ENCODE measurements around the gene PHACTR1. TPM values are rescaled to one million over a fixed set of nuclear protein-coding genes. Genes with fewer than 3 reads are reported as not detected.

Gene PHACTR1
- polyA plus RNA-seq, 3 donors = 6.1 to 26.9 (median 7.6) TPM

- no peaks in the 10 kb centered on the region for H4K20me1 ChIP-seq (ENCODE audit: insufficient read depth, low read length)
- no peaks in the 10 kb centered on the region for H3K9me3 ChIP-seq (replicated peaks in 1 of 2; ENCODE audit: control insufficient read depth in 1 of 2, insufficient read depth in 1 of 2, low read length in 2 of 2)
- intact Hi-C loops (cut with micrococcal nuclease) = loop anchor here in 1 of 2 donors (10.0 kb wide), 1 partner anchor 143 kb away; no protein-coding TSS in a partner anchor
- H3K9me3 Mint-ChIP-seq = no peaks in the 10 kb centered on the region
- no peak overlapping the region for H3K27ac ChIP-seq (ENCODE audit: low read depth in 1 of 2, low read length in 2 of 2)
- H3K4me1 ChIP-seq (ENCODE audit: control insufficient read depth in 1 of 2, insufficient read depth in 2 of 2, low read length in 2 of 2) = no peaks in the 10 kb centered on the region
- H3K27me3 Mint-ChIP-seq (ENCODE audit: low read depth in 3 of 3) = peaks cover 0 to 2% (median 0%) of the 10 kb centered on the region in 3 donors
- no peaks in the 10 kb centered on the region for H3K36me3 Mint-ChIP-seq
- peaks cover 7% of the 10 kb centered on the region for H3K4me1 Mint-ChIP-seq
- H3K79me2 ChIP-seq (ENCODE audit: insufficient read depth, low read length) = no peaks in the 10 kb centered on the region
- no peaks in the 10 kb centered on the region for H3K27me3 ChIP-seq (ENCODE audit: control insufficient read depth in 2 of 2, insufficient read depth in 2 of 2, low read length in 2 of 2)
- TF ChIP-seq, protein P1, sequence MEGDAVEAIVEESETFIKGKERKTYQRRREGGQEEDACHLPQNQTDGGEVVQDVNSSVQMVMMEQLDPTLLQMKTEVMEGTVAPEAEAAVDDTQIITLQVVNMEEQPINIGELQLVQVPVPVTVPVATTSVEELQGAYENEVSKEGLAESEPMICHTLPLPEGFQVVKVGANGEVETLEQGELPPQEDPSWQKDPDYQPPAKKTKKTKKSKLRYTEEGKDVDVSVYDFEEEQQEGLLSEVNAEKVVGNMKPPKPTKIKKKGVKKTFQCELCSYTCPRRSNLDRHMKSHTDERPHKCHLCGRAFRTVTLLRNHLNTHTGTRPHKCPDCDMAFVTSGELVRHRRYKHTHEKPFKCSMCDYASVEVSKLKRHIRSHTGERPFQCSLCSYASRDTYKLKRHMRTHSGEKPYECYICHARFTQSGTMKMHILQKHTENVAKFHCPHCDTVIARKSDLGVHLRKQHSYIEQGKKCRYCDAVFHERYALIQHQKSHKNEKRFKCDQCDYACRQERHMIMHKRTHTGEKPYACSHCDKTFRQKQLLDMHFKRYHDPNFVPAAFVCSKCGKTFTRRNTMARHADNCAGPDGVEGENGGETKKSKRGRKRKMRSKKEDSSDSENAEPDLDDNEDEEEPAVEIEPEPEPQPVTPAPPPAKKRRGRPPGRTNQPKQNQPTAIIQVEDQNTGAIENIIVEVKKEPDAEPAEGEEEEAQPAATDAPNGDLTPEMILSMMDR (IDR thresholded peaks at IDR 0.05) = no peak
- no peak overlapping the region for H3K4me2 ChIP-seq (replicated peaks; ENCODE audit: extremely low read depth, low read length, poor library complexity, severe bottlenecking)
- no peaks in the 10 kb centered on the region for H3K36me3 ChIP-seq (replicated peaks in 1 of 2; ENCODE audit: control insufficient read depth in 1 of 2, insufficient read depth in 2 of 2, low read length in 2 of 2)
- no peak overlapping the region for H3K4me3 ChIP-seq (replicated peaks in 1 of 3; ENCODE audit: low read depth in 2 of 3, low read length in 3 of 3)
- H3K9ac ChIP-seq (ENCODE audit: insufficient read depth, low read length, poor library complexity, severe bottlenecking) = no peak overlapping the region
- WGBS (ENCODE audit: insufficient coverage) = no CpG with 5 or more reads among the region's 1 CpG
- H2AFZ ChIP-seq (ENCODE audit: insufficient read depth, low read depth, low read length, poor library complexity, severe bottlenecking) = no peak overlapping the region
- no peak overlapping the region for H3K4me3 Mint-ChIP-seq
- no peak for DNase-seq
- no peak overlapping the region for H3K27ac Mint-ChIP-seq
Measured at GRCh38 chr6:13191461-13191860, 474.9 kb downstream of the PHACTR1 start.

- Mint-ChIP-seq H3K9me3 (no peaks in the 10 kb centered on the region), H3K36me3 (no peaks in the 10 kb centered on the region), H3K4me3 (peak overlapping the region in 1 of 2 donors; percentile 20), H3K27ac (peak overlapping the region in 3 of 7 donors; percentile 19 to 72 (median 54)), H3K27me3 (ENCODE audit: low read depth in 3 of 3) (peaks cover 0 to 2% (median 0%) of the 10 kb centered on the region in 3 donors), H3K4me1 (peaks cover 7% of the 10 kb centered on the region)
- H3K4me3 ChIP-seq (replicated peaks in 1 of 3; ENCODE audit: low read depth in 2 of 3, low read length in 3 of 3) = no peak overlapping the region
- H4K20me1 ChIP-seq (ENCODE audit: insufficient read depth, low read length) = no peaks in the 10 kb centered on the region
- H3K4me2 ChIP-seq (replicated peaks; ENCODE audit: extremely low read depth, low read length, poor library complexity, severe bottlenecking) = no peak overlapping the region
- no peak overlapping the region for H3K9ac ChIP-seq (ENCODE audit: insufficient read depth, low read length, poor library complexity, severe bottlenecking)
- 24% methylated on average over 2 of the region's 6 CpGs for WGBS (ENCODE audit: insufficient coverage)
- intact Hi-C loops (cut with micrococcal nuclease) = loop anchor here (2.0 to 10.0 kb wide), 3 partner anchors 72 to 140 kb away; no protein-coding TSS in a partner anchor
- no peak overlapping the region for H3K27ac ChIP-seq (ENCODE audit: low read depth in 1 of 2, low read length in 2 of 2)
- no peaks in the 10 kb centered on the region for H3K4me1 ChIP-seq (ENCODE audit: control insufficient read depth in 1 of 2, insufficient read depth in 2 of 2, low read length in 2 of 2)
- no peak overlapping the region for H2AFZ ChIP-seq (ENCODE audit: insufficient read depth, low read depth, low read length, poor library complexity, severe bottlenecking)
- no peaks in the 10 kb centered on the region for H3K27me3 ChIP-seq (ENCODE audit: control insufficient read depth in 2 of 2, insufficient read depth in 2 of 2, low read length in 2 of 2)
- H3K9me3 ChIP-seq (replicated peaks in 1 of 2; ENCODE audit: control insufficient read depth in 1 of 2, insufficient read depth in 1 of 2, low read length in 2 of 2) = no peaks in the 10 kb centered on the region
- H3K36me3 ChIP-seq (replicated peaks in 1 of 2; ENCODE audit: control insufficient read depth in 1 of 2, insufficient read depth in 2 of 2, low read length in 2 of 2) = no peaks in the 10 kb centered on the region
- TF ChIP-seq, protein P1 (IDR thresholded peaks at IDR 0.05) = peak; percentile 77
- H3K79me2 ChIP-seq (ENCODE audit: insufficient read depth, low read length) = no peaks in the 10 kb centered on the region
- peak; percentile 68 to 74 (median 70) for DNase-seq
Measured at GRCh38 chr6:13194852-13195251, 478.3 kb downstream of the PHACTR1 start.

Data from CD14-positive monocyte (primary cell).